OCI-LY3 (cell line): Measurements from ENCODE around the gene CSF3R.
"Not testable (repeated sequence)": the region's sequence is repeated elsewhere in the genome, so short reads cannot be mapped to it uniquely, and the experiment has no call there.

Experiments
- H2AFZ ChIP-seq: fragments of 200-600, 300-600 bp; shearing (Covaris generic); 2 replicates; pipeline ENCODE4 v1.6.0; 2014; ENCODE audit warnings: antibody characterized with exemption, low read depth, low read length
- H3K27ac ChIP-seq: fragments of 200-600, 300-600 bp; sonication (generic); 2 replicates; pipeline ENCODE4 v1.5.1; 2014; ENCODE audit warnings: mild to moderate bottlenecking, low read length, moderate library complexity, mixed read lengths
- H3K27me3 ChIP-seq: fragments of 200-600, 300-600 bp; sonication (generic); 2 replicates; pipeline ENCODE4 v1.6.1; 2014; ENCODE audit warnings: low read depth, low read length, mixed read lengths
- H3K36me3 ChIP-seq: fragments of 200-600, 300-600 bp; sonication (generic); replicated peaks from 2 replicates; pipeline ENCODE3; 2014; ENCODE audit warnings: low read depth, low read length, mixed read lengths
- H3K4me1 ChIP-seq: fragments of 300-600, 200-600 bp; sonication (generic); 2 replicates; pipeline ENCODE4 v1.6.1; 2014; ENCODE audit warnings: low read length, mixed read lengths
- H3K4me2 ChIP-seq: fragments of 200-600, 300-600 bp; sonication (generic); 2 replicates; pipeline ENCODE4 v1.6.1; 2014; ENCODE audit warnings: low read length, mixed read lengths
- H3K4me3 ChIP-seq: fragments of 300-600, 200-600 bp; sonication (generic); 2 replicates; pipeline ENCODE4 v1.5.1; 2014; ENCODE audit warnings: antibody characterized with exemption, mild to moderate bottlenecking, low read length, moderate library complexity
- H3K79me2 ChIP-seq: fragments of 300-600, 200-600 bp; shearing (Covaris generic); 2 replicates; pipeline ENCODE4 v1.6.1; 2014; ENCODE audit warnings: mild to moderate bottlenecking, low read length, mixed read lengths
- H3K9ac ChIP-seq: fragments of 300-600, 200-600 bp; shearing (Covaris generic); 2 replicates; pipeline ENCODE4 v1.6.0; 2014; ENCODE audit warnings: mild to moderate bottlenecking, low read length, moderate library complexity
- H3K9me3 ChIP-seq: fragments of 200-600, 300-600 bp; shearing (Covaris generic); 2 replicates; pipeline ENCODE4 v1.6.1; 2014; ENCODE audit warnings: low read length, mixed read lengths; ENCODE audit not compliant: insufficient read depth
- H4K20me1 ChIP-seq: fragments of 200-600, 300-600 bp; sonication (generic); 2 replicates; pipeline ENCODE4 v1.6.1; 2016; ENCODE audit warnings: low read length, mixed read lengths; ENCODE audit not compliant: insufficient read depth
- EZH2phosphoT487 ChIP-seq: fragments of 200-600 bp; shearing (Covaris generic); IDR thresholded peaks from 2 replicates; pipeline ENCODE4 v1.6.1; 2018; ENCODE audit warnings: antibody characterized with exemption, mixed run types, low read depth
- TF ChIP-seq, protein P1 (sequence below): fragments of 200-600, 300-600 bp; sonication (generic); IDR thresholded peaks from 2 replicates; pipeline ENCODE4 v1.5.1; 2014; ENCODE audit warnings: antibody characterized with exemption, low read length, low read depth

CSF3R gene

DNA sequence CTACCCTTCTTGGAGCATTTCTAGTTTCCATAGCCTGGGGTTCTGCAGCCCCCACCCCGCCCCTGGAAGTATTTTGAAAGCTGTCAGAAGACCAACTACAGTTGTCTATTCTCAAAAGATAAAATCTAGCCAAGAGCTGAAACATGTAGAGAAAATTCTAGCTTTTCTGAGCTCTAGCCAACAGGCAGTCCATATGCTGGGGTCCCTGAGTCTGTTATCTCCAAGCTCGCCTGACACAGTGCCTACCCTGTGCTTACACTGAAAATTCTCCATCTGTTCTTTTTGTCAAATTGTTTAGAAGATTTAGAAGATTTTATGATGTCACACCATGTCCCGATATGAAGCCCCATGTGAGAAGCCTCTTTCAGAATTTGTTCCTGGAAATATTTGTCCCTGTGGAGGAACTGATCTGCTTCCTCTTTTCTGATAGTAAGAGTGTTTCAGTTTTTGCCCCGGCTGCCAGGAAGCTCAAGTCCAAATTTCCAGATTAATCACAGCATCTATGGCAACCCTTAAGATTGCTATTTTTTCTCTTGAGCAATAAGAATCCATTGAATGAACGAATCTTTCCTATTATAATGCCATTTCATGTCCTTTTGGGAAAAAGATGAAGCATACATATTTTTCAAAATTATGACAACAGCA is 23.7 kb upstream of the CSF3R start:
- Histone ChIP-seq H3K27me3 (peaks cover 3% of the 10 kb centered on the region; the same call in 1 of the 2 replicates), H2AFZ (no peak overlapping the region), H3K9ac (no peak overlapping the region), H3K79me2 (no peaks in the 10 kb centered on the region), H3K4me1 (no peaks in the 10 kb centered on the region), H3K36me3 (no peaks in the 10 kb centered on the region), H3K4me2 (no peak overlapping the region), H3K4me3 (no peak overlapping the region), H4K20me1 (no peaks in the 10 kb centered on the region), H3K9me3 (no peaks in the 10 kb centered on the region), H3K27ac (no peak overlapping the region)
- TF ChIP-seq EZH2phosphoT487 = no peak
- TF ChIP-seq, protein P1, sequence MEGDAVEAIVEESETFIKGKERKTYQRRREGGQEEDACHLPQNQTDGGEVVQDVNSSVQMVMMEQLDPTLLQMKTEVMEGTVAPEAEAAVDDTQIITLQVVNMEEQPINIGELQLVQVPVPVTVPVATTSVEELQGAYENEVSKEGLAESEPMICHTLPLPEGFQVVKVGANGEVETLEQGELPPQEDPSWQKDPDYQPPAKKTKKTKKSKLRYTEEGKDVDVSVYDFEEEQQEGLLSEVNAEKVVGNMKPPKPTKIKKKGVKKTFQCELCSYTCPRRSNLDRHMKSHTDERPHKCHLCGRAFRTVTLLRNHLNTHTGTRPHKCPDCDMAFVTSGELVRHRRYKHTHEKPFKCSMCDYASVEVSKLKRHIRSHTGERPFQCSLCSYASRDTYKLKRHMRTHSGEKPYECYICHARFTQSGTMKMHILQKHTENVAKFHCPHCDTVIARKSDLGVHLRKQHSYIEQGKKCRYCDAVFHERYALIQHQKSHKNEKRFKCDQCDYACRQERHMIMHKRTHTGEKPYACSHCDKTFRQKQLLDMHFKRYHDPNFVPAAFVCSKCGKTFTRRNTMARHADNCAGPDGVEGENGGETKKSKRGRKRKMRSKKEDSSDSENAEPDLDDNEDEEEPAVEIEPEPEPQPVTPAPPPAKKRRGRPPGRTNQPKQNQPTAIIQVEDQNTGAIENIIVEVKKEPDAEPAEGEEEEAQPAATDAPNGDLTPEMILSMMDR = no peak

DNA sequence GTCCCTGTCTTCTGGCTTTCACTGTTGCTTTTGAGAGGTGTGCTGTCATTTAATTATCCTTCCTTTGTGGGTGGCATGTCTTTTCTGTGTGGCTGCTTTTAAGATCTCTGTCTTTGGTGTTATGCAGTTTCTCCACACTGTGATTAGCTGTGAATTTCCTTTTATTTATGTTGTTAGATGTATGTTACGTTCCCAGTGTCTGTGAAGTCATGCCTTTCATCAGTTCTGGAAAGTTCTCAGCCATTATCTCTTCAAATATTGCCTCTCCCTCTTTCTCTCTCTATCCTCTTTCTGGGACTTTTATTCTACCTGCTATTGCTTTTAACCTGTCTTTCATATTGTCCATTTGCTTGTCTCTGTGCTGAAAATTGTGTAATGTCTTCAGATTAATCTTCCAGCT is 21.0 kb upstream of the CSF3R start:
- no peak overlapping the region for H3K27ac ChIP-seq
- H3K36me3 ChIP-seq = no peaks in the 10 kb centered on the region
- H2AFZ ChIP-seq = no peak overlapping the region
- H3K79me2 ChIP-seq = no peaks in the 10 kb centered on the region
- H4K20me1 ChIP-seq = no peaks in the 10 kb centered on the region
- no peak overlapping the region for H3K4me2 ChIP-seq
- no peak for TF ChIP-seq EZH2phosphoT487
- TF ChIP-seq, protein P1 = no peak
- peaks cover 3% of the 10 kb centered on the region; the same call in 1 of the 2 replicates for H3K27me3 ChIP-seq
- H3K9ac ChIP-seq = no peak overlapping the region
- H3K4me3 ChIP-seq = no peak overlapping the region
- H3K4me1 ChIP-seq = no peaks in the 10 kb centered on the region
- H3K9me3 ChIP-seq = no peaks in the 10 kb centered on the region

DNA sequence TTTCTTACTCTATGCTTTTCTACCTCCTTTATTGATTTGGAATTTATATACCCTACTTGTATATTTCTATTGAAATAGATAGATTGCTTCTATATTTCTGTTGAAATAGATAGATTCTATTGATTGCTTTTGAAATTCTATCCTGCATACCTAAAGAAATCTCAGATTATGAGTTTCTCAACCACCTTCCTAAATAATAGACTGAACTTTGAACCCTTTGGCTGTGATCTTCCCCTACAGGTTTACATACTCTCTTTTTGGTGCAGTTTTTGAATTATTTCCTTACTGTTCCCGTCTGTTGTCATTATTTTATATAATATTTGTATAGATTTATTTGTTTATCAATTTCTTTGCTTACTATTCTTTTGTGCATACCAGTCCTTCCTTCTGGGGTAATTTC is 20.4 kb upstream of the CSF3R start:
- Histone ChIP-seq H3K4me1 (no peaks in the 10 kb centered on the region), H2AFZ (no peak overlapping the region), H4K20me1 (no peaks in the 10 kb centered on the region), H3K9me3 (no peaks in the 10 kb centered on the region), H3K4me3 (no peak overlapping the region), H3K36me3 (no peaks in the 10 kb centered on the region), H3K79me2 (no peaks in the 10 kb centered on the region), H3K4me2 (no peak overlapping the region), H3K27ac (no peak overlapping the region), H3K27me3 (peaks cover 3% of the 10 kb centered on the region; the same call in 1 of the 2 replicates), H3K9ac (no peak overlapping the region)
- no peak for TF ChIP-seq EZH2phosphoT487
- TF ChIP-seq, protein P1 = no peak

DNA sequence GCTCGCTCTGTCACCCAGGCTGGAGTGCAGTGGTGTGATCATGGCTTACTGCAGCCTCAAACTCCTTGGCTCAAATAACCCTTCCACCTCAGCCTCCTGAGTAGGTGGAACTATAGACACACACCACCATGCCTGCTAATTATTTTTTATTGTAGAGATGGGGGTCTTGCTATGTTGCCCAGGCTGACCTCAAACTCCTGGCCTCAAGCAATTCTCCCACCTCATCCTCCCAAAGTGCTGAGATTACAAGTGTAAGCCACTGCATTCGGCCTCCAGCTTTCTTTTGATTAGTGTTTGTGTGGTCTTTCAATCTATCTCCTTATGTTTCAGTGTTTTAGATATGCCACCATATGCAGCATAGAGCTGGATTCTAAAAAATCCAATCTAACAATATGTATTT is 19.9 kb upstream of the CSF3R start:
- Histone ChIP-seq H3K9ac (no peak overlapping the region), H3K27me3 (peaks cover 6% of the 10 kb centered on the region; the same call in 1 of the 2 replicates), H3K4me2 (no peak overlapping the region), H3K4me3 (no peak overlapping the region), H3K79me2 (no peaks in the 10 kb centered on the region), H2AFZ (no peak overlapping the region), H3K9me3 (no peaks in the 10 kb centered on the region), H3K36me3 (no peaks in the 10 kb centered on the region), H4K20me1 (no peaks in the 10 kb centered on the region), H3K27ac (no peak overlapping the region), H3K4me1 (no peaks in the 10 kb centered on the region)
- TF ChIP-seq EZH2phosphoT487 = no peak
- TF ChIP-seq, protein P1 = no peak

DNA sequence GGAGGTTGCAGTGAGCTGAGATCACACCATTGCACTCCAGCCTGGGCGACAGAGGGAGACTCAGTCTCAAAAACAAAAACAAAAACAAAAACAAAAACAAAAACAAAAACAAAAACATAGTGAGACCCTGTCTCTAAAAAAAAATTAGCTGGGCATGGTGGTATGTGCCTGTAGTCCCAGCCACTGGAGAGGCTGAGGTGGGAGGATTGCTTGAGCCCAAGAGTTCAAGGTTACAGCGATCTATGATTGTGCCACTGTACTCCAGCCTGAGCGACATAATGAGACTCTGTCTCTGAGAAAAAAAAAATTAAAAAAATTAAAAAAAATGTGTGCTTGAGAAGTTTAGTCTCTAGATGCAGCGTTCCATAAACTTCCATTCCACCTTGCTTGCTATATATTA is 19.2 kb upstream of the CSF3R start:
- H2AFZ ChIP-seq, H3K4me2 ChIP-seq, H4K20me1 ChIP-seq, H3K79me2 ChIP-seq, H3K9me3 ChIP-seq, H3K4me3 ChIP-seq, H3K36me3 ChIP-seq, H3K9ac ChIP-seq, H3K4me1 ChIP-seq, H3K27ac ChIP-seq, H3K27me3 ChIP-seq: not testable (repeated sequence)
